Effector CD4-positive, alpha-beta T cell (primary cell): Measurements from ENCODE around the gene VAPB.

Experiments used
- DNase-seq: peaks from one replicate; pipeline ENCODE4 v3.0.0-alpha.2; 2020

Gene VAPB

DNA sequence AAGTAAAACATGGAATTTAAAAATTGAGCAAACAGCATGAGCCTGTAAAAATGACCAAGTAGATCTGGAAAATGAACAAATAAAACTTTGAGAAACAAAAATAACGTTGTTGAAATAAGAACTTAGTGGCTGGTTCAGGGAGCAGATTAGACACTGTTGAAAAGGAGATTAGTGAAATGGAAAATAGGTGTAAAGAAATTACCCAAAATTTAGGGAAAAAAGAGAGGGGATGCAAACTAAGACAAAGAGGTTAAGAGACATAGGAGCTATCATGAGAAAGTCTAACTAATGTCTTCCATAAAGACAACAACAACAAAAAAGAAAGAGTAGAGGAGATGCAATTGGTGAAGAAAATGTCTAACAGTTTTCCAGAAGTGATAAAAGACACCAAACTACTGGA is 97.2 kb downstream of the VAPB start:
- DNase-seq = no peak

- DNase-seq = no peak
Observed at GRCh38 chr20:58492074-58492718, 103.2 kb downstream of the VAPB start.

GRCh38 chr20:58492795-58493524 is 103.9 kb downstream of the VAPB start:
- no peak for DNase-seq

- no peak for DNase-seq
Observed at GRCh38 chr20:58494923-58495622, 106.0 kb downstream of the VAPB start.

DNA sequence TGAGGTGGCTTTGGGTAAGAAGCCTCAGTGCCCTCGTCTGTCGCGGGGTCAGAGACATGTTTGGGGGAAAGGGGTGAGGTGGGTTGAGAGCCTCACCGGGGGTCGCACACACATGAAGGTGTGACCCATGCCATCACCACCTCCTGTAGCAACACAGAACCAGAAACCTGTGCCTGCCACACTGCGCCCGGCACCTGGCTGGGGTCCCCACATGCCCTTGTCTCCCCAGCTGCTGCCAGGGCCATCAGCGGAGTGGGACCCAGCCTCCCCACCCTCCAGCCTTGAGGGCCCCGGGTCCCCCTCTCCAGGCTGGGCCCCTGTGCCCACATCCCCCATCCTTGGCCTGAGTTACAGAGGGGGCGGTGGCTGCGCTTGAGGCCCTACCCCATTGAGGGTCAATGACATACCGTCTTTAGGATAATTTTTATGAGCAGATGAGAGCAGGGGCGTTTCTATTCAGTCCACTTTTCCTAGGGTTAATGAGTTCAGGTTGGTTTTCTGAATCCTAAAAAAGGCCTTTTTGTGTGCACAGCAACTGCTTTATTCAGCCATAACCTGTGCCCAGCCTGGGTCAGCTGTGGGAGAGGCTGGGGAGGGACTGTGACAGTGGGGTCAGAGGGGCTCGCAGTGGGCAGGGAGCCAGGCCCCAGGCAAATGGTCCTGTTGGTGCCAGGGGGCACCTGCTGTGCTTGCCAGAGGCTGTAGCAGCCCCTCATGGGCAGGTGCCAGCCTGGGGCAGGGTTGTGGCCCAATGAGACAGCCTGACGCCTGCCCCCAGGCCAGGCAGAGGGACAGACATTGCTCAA is 106.8 kb downstream of the VAPB start:
- no peak for DNase-seq

DNA sequence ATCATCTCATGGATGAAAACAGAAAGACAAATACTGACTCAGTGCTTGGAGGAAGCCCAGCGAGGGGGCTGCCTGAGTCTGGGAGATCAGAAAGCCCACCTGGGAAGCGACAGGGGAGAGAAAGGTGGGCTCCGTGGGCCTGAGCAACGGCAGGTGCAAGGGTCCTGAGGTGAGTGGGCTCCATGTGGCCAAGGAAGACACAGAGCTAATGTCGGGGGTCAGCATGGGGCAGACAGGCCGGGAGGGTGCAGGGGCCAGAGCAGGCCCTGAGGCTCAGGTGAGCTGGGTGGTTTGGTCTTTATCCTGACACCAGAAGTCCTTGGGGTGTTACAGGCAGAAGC is 107.4 kb downstream of the VAPB start:
- DNase-seq = no peak

GRCh38 chr20:58497076-58497641 is 108.1 kb downstream of the VAPB start:
- DNase-seq = no peak

DNA sequence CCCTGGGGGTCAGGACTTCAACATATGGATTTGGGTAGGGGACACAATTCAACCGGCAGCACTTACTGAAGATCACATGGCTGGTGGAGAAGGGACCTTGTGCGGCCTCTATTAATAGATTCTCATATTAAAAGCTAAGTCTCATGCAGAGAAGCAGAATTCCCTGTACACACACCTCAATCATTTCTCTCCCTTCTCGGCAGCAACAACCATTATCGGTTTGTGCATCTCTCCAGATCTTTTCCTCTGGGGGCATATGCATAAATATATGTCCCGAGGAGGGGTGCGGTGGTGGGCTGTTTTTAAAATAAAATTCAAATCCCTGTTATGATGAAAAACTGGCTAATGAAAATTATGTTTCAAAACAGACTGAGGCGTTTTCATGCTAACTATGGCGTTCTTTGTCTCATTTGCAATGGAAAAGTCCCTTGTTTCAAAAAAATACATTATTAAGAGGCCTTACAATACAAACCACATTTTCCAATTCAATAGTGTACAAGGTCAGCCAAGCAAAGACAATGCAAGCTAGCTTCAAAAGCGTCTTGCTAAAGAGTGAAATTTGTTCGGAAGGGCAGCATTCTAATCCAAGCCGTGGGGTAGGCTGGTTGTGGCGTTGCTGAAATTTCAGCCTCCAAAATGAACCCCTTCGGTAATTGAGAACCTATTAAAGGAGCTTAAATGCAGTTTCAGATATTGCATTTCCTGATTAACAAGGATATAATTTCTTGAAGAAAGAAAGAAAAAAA is 108.9 kb downstream of the VAPB start:
- no peak for DNase-seq

- no peak for DNase-seq
Observed at GRCh38 chr20:58498470-58499068, 109.5 kb downstream of the VAPB start.

DNA sequence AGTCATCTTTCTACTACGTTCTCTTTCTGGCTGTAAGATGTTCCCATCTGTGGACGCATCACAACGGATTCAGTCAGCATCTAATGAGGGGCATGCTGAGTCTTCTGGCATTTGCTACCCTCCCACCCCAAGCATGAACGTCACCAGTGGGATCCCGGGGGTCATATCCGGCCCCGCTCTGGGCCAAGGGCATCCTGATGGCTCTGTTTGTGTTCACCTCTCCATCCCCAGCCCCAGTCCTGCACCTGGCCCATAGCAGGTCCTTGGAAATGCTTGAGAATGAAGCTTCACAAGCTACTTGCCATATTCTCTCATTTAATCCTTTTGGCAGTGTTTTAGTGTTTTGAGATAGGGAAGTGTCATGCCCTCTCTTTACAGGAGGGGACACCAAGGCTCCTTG is 111.2 kb downstream of the VAPB start:
- no peak for DNase-seq
